GM12878 (cell line): ENCODE data around the gene C16orf86. TPM values are rescaled to one million over a fixed set of nuclear protein-coding genes. Genes with fewer than 3 reads are reported as not detected.

ENCODE experiments used
- ATAC-seq: fragments of 200-7000 bp; cut with Tn5 transposase; 3 replicates; pipeline ENCODE4 v1.9.1; 2020; ENCODE audit warnings: mild to moderate bottlenecking, moderate library complexity
- BruUV-seq: library from RNA; stranded (reverse); fragments of 400-500 nt; replicated peaks from 2 replicates; lab custom pipeline; 2021; lab: Mats Ljungman, UMichigan
- CTCF ChIA-PET: fragments of 300-600 bp; sonication (Branson Sonifier 250); formaldehyde crosslinking; extraction: SDS; loops from one replicate; lab custom pipeline; 2021; ENCODE audit warnings: inconsistent platforms; lab: Yijun Ruan, JAX
- POLR2A ChIA-PET: fragments of 350-600 bp; formaldehyde crosslinking; extraction: SDS; loops from one replicate; lab custom pipeline; 2021; ENCODE audit warnings: inconsistent platforms; lab: Charles Lee
- RAD21 ChIA-PET: fragments of 300-600 bp; sonication (Branson Sonifier 250); formaldehyde crosslinking; loops from one replicate; lab custom pipeline; 2023; ENCODE audit warnings: antibody characterized with exemption; ENCODE audit not compliant: unreplicated experiment; lab: Charles Lee
- SMC1A ChIA-PET: fragments of 300-600 bp; sonication (Branson Sonifier 250); formaldehyde crosslinking; loops from one replicate; lab custom pipeline; 2023; ENCODE audit not compliant: unreplicated experiment, uncharacterized antibody; lab: Charles Lee
- DNase-seq: peaks from one replicate; pipeline ENCODE4 v3.0.0-alpha.2; 2011; ENCODE audit warnings: low read depth, low spot score
- FAIRE-seq: peaks from 3 replicates; lab custom pipeline; 2011; peaks lifted over from hg19 to GRCh38; lab: Jason Lieb, UNC
- H2AFZ ChIP-seq: 2 replicates; pipeline ENCODE4 v1.6.0; 2011; ENCODE audit warnings: low read depth, low read length, control low read depth; ENCODE audit not compliant: control insufficient read depth
- H3K27ac ChIP-seq: 2 replicates; pipeline ENCODE4 v1.5.1; 2011; ENCODE audit warnings: control low read depth; ENCODE audit not compliant: control insufficient read depth, insufficient read depth
- H3K27me3 ChIP-seq, 2 experiments: replicated peaks in 1 of 2; 2 replicates each; pipeline versions ENCODE4 v1.6.0 to v1.6.1; 2011; ENCODE audit warnings: low read length in 1 of 2; ENCODE audit not compliant: control insufficient read depth in 2 of 2, insufficient read depth in 2 of 2
- H3K36me3 ChIP-seq, 2 experiments: 2 replicates each; pipeline ENCODE4 v1.5.1; 2011; ENCODE audit warnings: low read length in 1 of 2; ENCODE audit not compliant: control insufficient read depth in 2 of 2, insufficient read depth in 2 of 2
- H3K4me1 ChIP-seq: 2 replicates; pipeline ENCODE4 v1.6.1; 2011; ENCODE audit warnings: mild to moderate bottlenecking, low read length, moderate library complexity, mixed read lengths; ENCODE audit not compliant: control insufficient read depth, insufficient read depth
- H3K4me2 ChIP-seq: 2 replicates; pipeline ENCODE4 v1.6.0; 2011; ENCODE audit warnings: control low read depth; ENCODE audit not compliant: control insufficient read depth, insufficient read depth
- H3K4me3 ChIP-seq: fragments of 200-600 bp; sonication (generic); 2 replicates; pipeline ENCODE4 v1.5.1; 2016
- H3K79me2 ChIP-seq: 2 replicates; pipeline ENCODE4 v1.6.0; 2011; ENCODE audit warnings: low read length; ENCODE audit not compliant: control insufficient read depth, insufficient read depth
- H3K9ac ChIP-seq: 2 replicates; pipeline ENCODE4 v1.8.0; 2011; ENCODE audit warnings: low read length, control low read depth, mixed read lengths; ENCODE audit not compliant: control insufficient read depth, insufficient read depth
- H3K9me3 ChIP-seq: replicated peaks from 3 replicates; pipeline ENCODE4 v1.5.1; 2011; ENCODE audit warnings: mild to moderate bottlenecking, low read length; ENCODE audit not compliant: control insufficient read depth, insufficient read depth
- H4K20me1 ChIP-seq: 2 replicates; pipeline ENCODE4 v1.6.0; 2011; ENCODE audit not compliant: control insufficient read depth, insufficient read depth
- ASH2L ChIP-seq: fragments of 300-600, 200-600 bp; sonication (generic); IDR thresholded peaks from 2 replicates; pipeline ENCODE4 v1.6.1; 2017; ENCODE audit warnings: low read depth, mild to moderate bottlenecking, borderline replicate concordance
- CREM ChIP-seq: IDR thresholded peaks from 2 replicates; pipeline ENCODE4 v1.6.1; 2014; ENCODE audit warnings: antibody characterized with exemption, low read depth
- FOXM1 ChIP-seq: IDR thresholded peaks from 2 replicates; pipeline ENCODE4 v1.6.1; 2012; ENCODE audit warnings: low read depth, mild to moderate bottlenecking, inconsistent platforms, low read length, moderate library complexity
- HSF1 ChIP-seq: fragments of 150-350 bp; IDR thresholded peaks from 2 replicates; pipeline ENCODE4 v1.6.1; 2014; ENCODE audit warnings: mild to moderate bottlenecking, low read depth, low read length
- MTA2 ChIP-seq: fragments of 450-650 bp; IDR thresholded peaks from 2 replicates; pipeline ENCODE4 v1.6.1; 2016; ENCODE audit warnings: low read depth, mild to moderate bottlenecking, moderate library complexity
- POLR2AphosphoS5 ChIP-seq: IDR thresholded peaks from 2 replicates; pipeline ENCODE4 v1.6.1; 2011; ENCODE audit warnings: mild to moderate bottlenecking, low read length, inconsistent platforms
- SUZ12 ChIP-seq: fragments of 200-600 bp; sonication (generic); IDR thresholded peaks from one replicate; pipeline ENCODE4 v1.6.1; 2018; ENCODE audit warnings: antibody characterized with exemption, mild to moderate bottlenecking; ENCODE audit not compliant: unreplicated experiment
- WRNIP1 ChIP-seq: IDR thresholded peaks from 2 replicates; pipeline ENCODE4 v1.6.1; 2011; ENCODE audit warnings: low read depth, low read length, improper control_type of control experiment, borderline replicate concordance
- whole genome bisulfite sequencing: methylation state at CpG from one replicate; pipeline ENCODE4 v1.1.6; 2016; ENCODE audit warnings: low lambda C conversion rate; ENCODE audit not compliant: insufficient replicate concordance, insufficient coverage; ENCODE audit errors: missing lambda C conversion rate; 5-methylcytosine and 5-hydroxymethylcytosine counted together
- in situ Hi-C: fragments of 300-500 bp; cut with MboI; formaldehyde crosslinking; loops from 9 replicates; pipeline ENCODE4 v1.14.3; 2018; ENCODE audit warnings: mixed read lengths
- intact Hi-C: fragments of 100-400 bp; cut with micrococcal nuclease; formaldehyde crosslinking; loops from one replicate; pipeline ENCODE4 v1.14.2; 2022; ENCODE audit not compliant: unreplicated experiment
- polyA plus RNA-seq, 11 experiments: library from polyadenylated mRNA; depleted of rRNA in 4 of 11; unstranded in 6 of 11; stranded (reverse) in 5 of 11; fragments of >200 nt; fragmentation: Nextera tagmentation in 4 of 11; fragmentation: Illumina TruSeq in 1 of 11; extraction: Ambion mirVana in 4 of 11; extraction: Trizol in 1 of 11; gene quantifications; 1 replicate in 1 of 11; 2 replicates in 10 of 11; pipeline versions ENCODE4 v1.2.1 to v1.2.3, GENCODE V29; 2011 to 2016; ENCODE audit warnings: inconsistent platforms in 2 of 11, missing spikeins in 2 of 11, low read depth in 1 of 11
- total RNA-seq, 4 experiments: library from RNA; depleted of rRNA in 3 of 4; stranded (reverse); fragments of >200 nt in 3 of 4; fragmentation: Illumina TruSeq in 1 of 4; extraction: Trizol in 1 of 4; gene quantifications; 2 replicates each; pipeline versions ENCODE4 v1.2.1 to v1.2.3, GENCODE V29; 2013 to 2021
- TF ChIP-seq, protein P1 (sequence below): fragments of 450-650 bp; IDR thresholded peaks from 2 replicates; pipeline ENCODE4 v1.6.1; 2016; ENCODE audit warnings: mild to moderate bottlenecking, moderate library complexity, borderline replicate concordance
- TF ChIP-seq, protein P2 (sequence below): fragments of 450-650 bp; IDR thresholded peaks from 2 replicates; pipeline ENCODE4 v1.6.1; 2016; ENCODE audit warnings: mild to moderate bottlenecking

C16orf86 gene
- total and polyA plus RNA-seq, 10 of the 15 experiments (the other 5 are each of a cell fraction or from before 2014, with no cell fraction given), result 0.11 to 3.3 (median 1.6) TPM

DNA sequence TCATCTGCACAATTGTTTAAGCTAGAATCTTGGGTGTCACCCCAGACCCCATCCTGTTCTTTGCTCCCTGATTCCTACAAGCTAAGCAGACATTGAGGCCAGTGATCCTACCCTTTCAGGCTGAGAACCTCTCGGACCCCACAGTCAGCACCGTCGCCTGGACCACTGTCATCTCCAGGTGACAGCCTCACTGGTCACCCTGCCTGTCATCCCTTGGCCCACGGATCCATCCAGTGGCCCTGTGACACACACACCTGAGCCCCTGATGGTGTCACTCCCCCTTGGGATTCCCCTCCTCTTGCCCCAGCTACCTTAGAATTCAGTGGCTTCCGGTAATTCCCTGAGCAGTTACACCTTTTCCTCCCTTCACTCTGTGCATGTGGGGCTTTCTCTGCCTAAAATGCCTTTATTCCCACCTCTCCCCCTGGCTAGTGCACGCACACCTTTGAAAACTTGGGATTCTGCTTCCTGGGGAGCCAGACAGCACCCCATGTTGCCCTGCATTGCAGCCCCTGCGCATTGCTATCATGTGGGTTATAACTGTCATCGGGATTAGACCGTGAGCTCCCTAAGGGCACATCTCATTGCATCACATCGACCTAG is 3.0 kb downstream of the C16orf86 start:
- H3K27ac ChIP-seq, result no peak overlapping the region
- H3K4me2 ChIP-seq, result no peak overlapping the region

More for the DNA sequence above, 3.0 kb downstream of the C16orf86 start:
- in situ Hi-C loops, result no loop called here
- FAIRE-seq (no peak), ATAC-seq (no peak), DNase-seq (no peak)
- H3K27me3 ChIP-seq, result no peaks in the 10 kb centered on the region
- no peaks in the 10 kb centered on the region for H3K9me3 ChIP-seq
- H3K79me2 ChIP-seq, result no peaks in the 10 kb centered on the region
- ChIA-PET CTCF (interaction anchor here (0.6 to 11.9 kb wide), 17 partner anchors 11 to 400 kb away, joined by 3 to 196 read pairs (median 4); partner anchors contain the start of genes GFOD2 and RANBP10), SMC1A (interaction anchor here (0.7 to 3.2 kb wide), 9 partner anchors 9 to 266 kb away, joined by 3 to 14 read pairs (median 3); partner anchors contain the start of genes ACD, ATP6V0D1 and GFOD2), POLR2A (interaction anchor here (0.5 to 2.1 kb wide), 4 partner anchors 10 to 181 kb away, joined by 3 to 6 read pairs (median 3); partner anchors contain the start of gene ACD), RAD21 (interaction anchor here (0.7 to 2.8 kb wide), 4 partner anchors 22 to 149 kb away, joined by 3 to 27 read pairs (median 3); partner anchors contain the start of genes RANBP10 and TSNAXIP1)
- H3K9ac ChIP-seq, result no peak overlapping the region
- H3K4me3 ChIP-seq, result no peak overlapping the region
- H3K36me3 ChIP-seq, result no peaks in the 10 kb centered on the region
- no peaks in the 10 kb centered on the region for H4K20me1 ChIP-seq
- BruUV-seq, result no TSS peak
- H2AFZ ChIP-seq, result no peak overlapping the region
- no peak for TF ChIP-seq CREM
- no peak for TF ChIP-seq FOXM1
- no peak for TF ChIP-seq ASH2L
- no peak for TF ChIP-seq HSF1
- TF ChIP-seq, protein P1, sequence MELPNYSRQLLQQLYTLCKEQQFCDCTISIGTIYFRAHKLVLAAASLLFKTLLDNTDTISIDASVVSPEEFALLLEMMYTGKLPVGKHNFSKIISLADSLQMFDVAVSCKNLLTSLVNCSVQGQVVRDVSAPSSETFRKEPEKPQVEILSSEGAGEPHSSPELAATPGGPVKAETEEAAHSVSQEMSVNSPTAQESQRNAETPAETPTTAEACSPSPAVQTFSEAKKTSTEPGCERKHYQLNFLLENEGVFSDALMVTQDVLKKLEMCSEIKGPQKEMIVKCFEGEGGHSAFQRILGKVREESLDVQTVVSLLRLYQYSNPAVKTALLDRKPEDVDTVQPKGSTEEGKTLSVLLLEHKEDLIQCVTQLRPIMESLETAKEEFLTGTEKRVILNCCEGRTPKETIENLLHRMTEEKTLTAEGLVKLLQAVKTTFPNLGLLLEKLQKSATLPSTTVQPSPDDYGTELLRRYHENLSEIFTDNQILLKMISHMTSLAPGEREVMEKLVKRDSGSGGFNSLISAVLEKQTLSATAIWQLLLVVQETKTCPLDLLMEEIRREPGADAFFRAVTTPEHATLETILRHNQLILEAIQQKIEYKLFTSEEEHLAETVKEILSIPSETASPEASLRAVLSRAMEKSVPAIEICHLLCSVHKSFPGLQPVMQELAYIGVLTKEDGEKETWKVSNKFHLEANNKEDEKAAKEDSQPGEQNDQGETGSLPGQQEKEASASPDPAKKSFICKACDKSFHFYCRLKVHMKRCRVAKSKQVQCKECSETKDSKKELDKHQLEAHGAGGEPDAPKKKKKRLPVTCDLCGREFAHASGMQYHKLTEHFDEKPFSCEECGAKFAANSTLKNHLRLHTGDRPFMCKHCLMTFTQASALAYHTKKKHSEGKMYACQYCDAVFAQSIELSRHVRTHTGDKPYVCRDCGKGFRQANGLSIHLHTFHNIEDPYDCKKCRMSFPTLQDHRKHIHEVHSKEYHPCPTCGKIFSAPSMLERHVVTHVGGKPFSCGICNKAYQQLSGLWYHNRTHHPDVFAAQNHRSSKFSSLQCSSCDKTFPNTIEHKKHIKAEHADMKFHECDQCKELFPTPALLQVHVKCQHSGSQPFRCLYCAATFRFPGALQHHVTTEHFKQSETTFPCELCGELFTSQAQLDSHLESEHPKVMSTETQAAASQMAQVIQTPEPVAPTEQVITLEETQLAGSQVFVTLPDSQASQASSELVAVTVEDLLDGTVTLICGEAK, result no peak
- no peak for TF ChIP-seq MTA2
- TF ChIP-seq WRNIP1, result no peak
- TF ChIP-seq, protein P2, sequence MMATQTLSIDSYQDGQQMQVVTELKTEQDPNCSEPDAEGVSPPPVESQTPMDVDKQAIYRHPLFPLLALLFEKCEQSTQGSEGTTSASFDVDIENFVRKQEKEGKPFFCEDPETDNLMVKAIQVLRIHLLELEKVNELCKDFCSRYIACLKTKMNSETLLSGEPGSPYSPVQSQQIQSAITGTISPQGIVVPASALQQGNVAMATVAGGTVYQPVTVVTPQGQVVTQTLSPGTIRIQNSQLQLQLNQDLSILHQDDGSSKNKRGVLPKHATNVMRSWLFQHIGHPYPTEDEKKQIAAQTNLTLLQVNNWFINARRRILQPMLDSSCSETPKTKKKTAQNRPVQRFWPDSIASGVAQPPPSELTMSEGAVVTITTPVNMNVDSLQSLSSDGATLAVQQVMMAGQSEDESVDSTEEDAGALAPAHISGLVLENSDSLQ, result no peak
- TF ChIP-seq POLR2AphosphoS5, result no peak
- no peak for TF ChIP-seq SUZ12
- peaks cover 36% of the 10 kb centered on the region for H3K4me1 ChIP-seq
- WGBS, result 79% methylated on average over 10 of the region's 10 CpGs
- intact Hi-C loops, result loop anchor here (5.0 kb wide), 2 partner anchors 48 to 177 kb away; partner anchors contain the start of gene GFOD2
